Activated B cell treated with CpG ODN at 0.5 μM for 24 hours (primary cell): ENCODE measurements around the gene LRRC55. TPM values are rescaled to one million over a fixed set of nuclear protein-coding genes. Genes with fewer than 3 reads are reported as not detected.

Experiments
- ATAC-seq: fragments of 200-7000 bp; cut with Tn5 transposase; one replicate; pipeline ENCODE4 v1.10.0; 2021; ENCODE audit warnings: low read depth, mild to moderate bottlenecking, moderate library complexity
- CTCF ChIA-PET: fragments of 350-600 bp; sonication (Branson Sonifier 250); formaldehyde crosslinking; loops from one replicate; lab custom pipeline; 2021; ENCODE audit warnings: antibody characterized with exemption; lab: Charles Lee
- POLR2A ChIA-PET: fragments of 350-600 bp; sonication (Branson Sonifier 250); formaldehyde crosslinking; loops from one replicate; lab custom pipeline; 2021; ENCODE audit warnings: antibody characterized with exemption; lab: Charles Lee
- DNase-seq: peaks from one replicate; pipeline ENCODE4 v3.0.0; 2022
- H3K27ac Mint-ChIP-seq: one replicate; pipeline ENCODE4 v1.8.0; 2020; ENCODE audit warnings: mixed read lengths
- H3K27me3 Mint-ChIP-seq: one replicate; pipeline ENCODE4 v1.8.0; 2021; ENCODE audit warnings: mixed read lengths
- H3K36me3 Mint-ChIP-seq: one replicate; pipeline ENCODE4 v1.8.0; 2021; ENCODE audit warnings: low read depth, mixed read lengths
- H3K4me1 Mint-ChIP-seq: one replicate; pipeline ENCODE4 v1.8.0; 2021; ENCODE audit warnings: mixed read lengths
- H3K4me3 Mint-ChIP-seq: one replicate; pipeline ENCODE4 v1.8.0; 2020; ENCODE audit warnings: mild to moderate bottlenecking, mixed read lengths
- H3K9me3 Mint-ChIP-seq: one replicate; pipeline ENCODE4 v1.8.0; 2020; ENCODE audit warnings: mixed read lengths
- CTCF ChIP-seq: fragments of 200-600 bp; IDR thresholded peaks from one replicate; pipeline ENCODE4 v1.8.0; 2022; ENCODE audit warnings: antibody characterized with exemption, mild to moderate bottlenecking
- intact Hi-C: fragments of 100-400 bp; cut with micrococcal nuclease; formaldehyde crosslinking; loops from one replicate; pipeline ENCODE4 v1.15.1; 2024
- total RNA-seq: library from RNA; stranded (reverse); gene quantifications from 2 replicates; pipeline ENCODE4 v1.2.3, GENCODE V29; 2022

Gene LRRC55
- total RNA-seq, 1 donor from 2014 or later = not detected

DNA sequence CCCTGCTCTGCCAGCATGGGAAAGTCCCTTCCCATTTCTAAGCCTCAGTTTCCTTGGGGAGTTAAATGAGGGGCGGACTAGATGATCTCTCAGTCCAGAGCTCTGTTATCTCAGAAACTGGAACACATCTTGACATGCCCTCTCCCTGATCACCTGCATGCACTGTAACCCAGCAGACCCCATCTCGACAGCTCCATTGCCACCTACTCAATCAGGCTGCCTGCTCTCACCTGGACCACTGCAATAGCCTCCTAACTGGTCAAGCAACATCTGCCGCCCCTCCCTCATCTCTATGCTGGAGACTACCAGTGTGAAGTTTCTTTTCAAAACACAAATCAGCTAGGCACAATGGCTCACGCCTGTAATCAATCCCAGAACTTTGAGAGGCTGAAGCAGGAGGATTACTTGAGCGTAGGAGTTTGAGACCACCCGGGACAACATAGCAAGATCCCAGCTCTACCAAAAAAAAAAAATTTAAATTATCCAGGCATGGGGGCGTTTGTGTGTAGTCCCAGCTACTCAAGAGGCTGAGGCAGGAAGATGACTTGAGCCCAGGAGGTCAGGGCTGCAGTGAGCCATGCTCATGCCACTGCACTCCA is 22.2 kb downstream of the LRRC55 start:
- ChIA-PET CTCF (no interaction called here), POLR2A (no interaction called here)
- Mint-ChIP-seq H3K4me3 (no peak overlapping the region), H3K9me3 (no peaks in the 10 kb centered on the region), H3K4me1 (no peaks in the 10 kb centered on the region), H3K36me3 (no peaks in the 10 kb centered on the region), H3K27ac (no peak overlapping the region), H3K27me3 (peaks cover 24% of the 10 kb centered on the region)
- intact Hi-C loops = no loop called here
- DNase-seq (no peak), ATAC-seq (no peak)
- no peak for TF ChIP-seq CTCF

GRCh38 chr11:57205041-57205641 is 23.4 kb downstream of the LRRC55 start:
- Mint-ChIP-seq H3K4me1 (no peaks in the 10 kb centered on the region), H3K36me3 (no peaks in the 10 kb centered on the region), H3K4me3 (no peak overlapping the region), H3K27me3 (peaks cover 24% of the 10 kb centered on the region), H3K9me3 (no peaks in the 10 kb centered on the region), H3K27ac (no peak overlapping the region)
- TF ChIP-seq CTCF = no peak
- ChIA-PET CTCF (no interaction called here), POLR2A (no interaction called here)
- intact Hi-C loops = no loop called here
- no peak for ATAC-seq
- no peak for DNase-seq

GRCh38 chr11:57207168-57207567 is 25.4 kb downstream of the LRRC55 start:
- intact Hi-C loops = no loop called here
- no peaks in the 10 kb centered on the region for H3K36me3 Mint-ChIP-seq
- no peaks in the 10 kb centered on the region for H3K9me3 Mint-ChIP-seq
- no peak overlapping the region for H3K4me3 Mint-ChIP-seq
- no peak for ATAC-seq
- peaks cover 24% of the 10 kb centered on the region for H3K27me3 Mint-ChIP-seq
- DNase-seq = no peak
- TF ChIP-seq CTCF = no peak
- no peak overlapping the region for H3K27ac Mint-ChIP-seq
- no peaks in the 10 kb centered on the region for H3K4me1 Mint-ChIP-seq
- ChIA-PET POLR2A (no interaction called here), CTCF (no interaction called here)

DNA sequence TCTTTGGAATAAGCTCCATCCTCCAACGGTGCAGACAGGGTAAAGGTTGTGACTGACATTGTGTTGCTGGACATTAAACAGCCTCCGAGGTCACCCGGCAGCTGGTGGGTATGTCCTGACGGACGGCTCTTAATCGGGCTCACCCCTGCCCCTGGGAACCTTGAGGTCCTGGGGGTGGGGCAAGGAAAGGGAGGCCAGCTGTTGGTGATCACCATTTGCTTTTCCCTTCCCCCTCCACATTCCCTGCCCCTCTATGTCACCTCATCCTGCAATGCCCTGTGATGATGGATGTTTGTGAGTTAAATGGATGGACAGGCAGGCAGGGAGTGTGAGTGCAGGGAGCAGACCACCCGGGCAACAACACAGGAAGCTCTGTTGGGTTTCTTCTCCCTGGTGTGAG is 29.0 kb downstream of the LRRC55 start:
- CTCF ChIA-PET = no interaction called here
- H3K36me3 Mint-ChIP-seq = no peaks in the 10 kb centered on the region

More for the DNA sequence above, 29.0 kb downstream of the LRRC55 start:
- Mint-ChIP-seq H3K9me3 (no peaks in the 10 kb centered on the region), H3K4me1 (no peaks in the 10 kb centered on the region), H3K27ac (no peak overlapping the region), H3K4me3 (no peak overlapping the region), H3K27me3 (peaks cover 19% of the 10 kb centered on the region)
- ATAC-seq (no peak), DNase-seq (no peak)
- TF ChIP-seq CTCF = no peak
- POLR2A ChIA-PET = no interaction called here
- intact Hi-C loops = no loop called here
